H1 (cell line): ENCODE measurements around the gene VSTM2L. TPM values are rescaled to one million over a fixed set of nuclear protein-coding genes. Genes with fewer than 3 reads are reported as not detected.

Experiments
- ASH2L ChIP-seq: fragments of 200-600, 300-600 bp; sonication (generic); IDR thresholded peaks from one replicate; pipeline ENCODE4 v1.7.1; 2017; ENCODE audit warnings: low read length
- GABPA ChIP-seq: IDR thresholded peaks from 2 replicates; pipeline ENCODE4 v1.6.1; 2011; ENCODE audit warnings: mild to moderate bottlenecking, low read length, moderate library complexity, borderline replicate concordance; ENCODE audit not compliant: insufficient read depth
- KDM5A ChIP-seq: fragments of 200-600 bp; IDR thresholded peaks from 2 replicates; pipeline ENCODE4 v1.7.1; 2012; ENCODE audit warnings: mild to moderate bottlenecking, low read length, inconsistent platforms, mixed read lengths
- NRF1 ChIP-seq: IDR thresholded peaks from 2 replicates; pipeline ENCODE4 v1.6.1; 2011; ENCODE audit warnings: mild to moderate bottlenecking, low read depth, low read length, improper control_type of control experiment
- POU5F1 ChIP-seq: IDR thresholded peaks from 2 replicates; pipeline ENCODE4 v1.6.1; 2011; ENCODE audit warnings: low read depth, mild to moderate bottlenecking, low read length, moderate library complexity
- RBBP5 ChIP-seq: IDR thresholded peaks from 2 replicates; pipeline ENCODE4 v1.7.1; 2012; ENCODE audit warnings: low read depth, mild to moderate bottlenecking, inconsistent platforms, low read length, moderate library complexity, borderline replicate concordance
- RFX5 ChIP-seq: IDR thresholded peaks from 2 replicates; pipeline ENCODE4 v1.6.1; 2011; ENCODE audit warnings: low read depth, low read length, improper control_type of control experiment, borderline replicate concordance
- SRF ChIP-seq: IDR thresholded peaks from 2 replicates; pipeline ENCODE4 v1.6.1; 2011; ENCODE audit warnings: mild to moderate bottlenecking, low read depth, low read length, moderate library complexity
- polyA plus RNA-seq, 7 experiments: library from polyadenylated mRNA; depleted of rRNA in 3 of 7; stranded (reverse) in 5 of 7; unstranded in 2 of 7; fragments of >200 nt in 5 of 7; fragments of 200-250 nt in 2 of 7; gene quantifications; 1 replicate in 5 of 7; 2 replicates in 1 of 7; 4 replicates in 1 of 7; pipeline versions ENCODE4 v1.2.1 to v1.2.3, GENCODE V29; 2011 to 2013; ENCODE audit warnings: missing spikeins in 2 of 7, mixed read lengths in 2 of 7
- total RNA-seq: library from RNA; stranded (reverse); fragmentation: NEBNext Ultra II Directional; extraction: Animal tissue kit (Norgen Biotek cat#: 25700); gene quantifications from 2 replicates; pipeline ENCODE4 v1.2.1, GENCODE V29; 2021
- TF ChIP-seq, protein P1 (sequence below): fragments of 300-600 bp; sonication (generic); IDR thresholded peaks from 2 replicates; pipeline ENCODE4 v1.7.1; 2012; ENCODE audit warnings: low read length, moderate library complexity, mild to moderate bottlenecking, inconsistent platforms; ENCODE audit not compliant: insufficient replicate concordance

Gene VSTM2L
- total and polyA plus RNA-seq, 2 of the 8 experiments (the other 6 are each of a cell fraction or from before 2014, with no cell fraction given) = 1.3 to 3.2 TPM

GRCh38 chr20:37872161-37872560, 30.8 kb upstream of the VSTM2L start (continued):
- TF ChIP-seq, protein P1, sequence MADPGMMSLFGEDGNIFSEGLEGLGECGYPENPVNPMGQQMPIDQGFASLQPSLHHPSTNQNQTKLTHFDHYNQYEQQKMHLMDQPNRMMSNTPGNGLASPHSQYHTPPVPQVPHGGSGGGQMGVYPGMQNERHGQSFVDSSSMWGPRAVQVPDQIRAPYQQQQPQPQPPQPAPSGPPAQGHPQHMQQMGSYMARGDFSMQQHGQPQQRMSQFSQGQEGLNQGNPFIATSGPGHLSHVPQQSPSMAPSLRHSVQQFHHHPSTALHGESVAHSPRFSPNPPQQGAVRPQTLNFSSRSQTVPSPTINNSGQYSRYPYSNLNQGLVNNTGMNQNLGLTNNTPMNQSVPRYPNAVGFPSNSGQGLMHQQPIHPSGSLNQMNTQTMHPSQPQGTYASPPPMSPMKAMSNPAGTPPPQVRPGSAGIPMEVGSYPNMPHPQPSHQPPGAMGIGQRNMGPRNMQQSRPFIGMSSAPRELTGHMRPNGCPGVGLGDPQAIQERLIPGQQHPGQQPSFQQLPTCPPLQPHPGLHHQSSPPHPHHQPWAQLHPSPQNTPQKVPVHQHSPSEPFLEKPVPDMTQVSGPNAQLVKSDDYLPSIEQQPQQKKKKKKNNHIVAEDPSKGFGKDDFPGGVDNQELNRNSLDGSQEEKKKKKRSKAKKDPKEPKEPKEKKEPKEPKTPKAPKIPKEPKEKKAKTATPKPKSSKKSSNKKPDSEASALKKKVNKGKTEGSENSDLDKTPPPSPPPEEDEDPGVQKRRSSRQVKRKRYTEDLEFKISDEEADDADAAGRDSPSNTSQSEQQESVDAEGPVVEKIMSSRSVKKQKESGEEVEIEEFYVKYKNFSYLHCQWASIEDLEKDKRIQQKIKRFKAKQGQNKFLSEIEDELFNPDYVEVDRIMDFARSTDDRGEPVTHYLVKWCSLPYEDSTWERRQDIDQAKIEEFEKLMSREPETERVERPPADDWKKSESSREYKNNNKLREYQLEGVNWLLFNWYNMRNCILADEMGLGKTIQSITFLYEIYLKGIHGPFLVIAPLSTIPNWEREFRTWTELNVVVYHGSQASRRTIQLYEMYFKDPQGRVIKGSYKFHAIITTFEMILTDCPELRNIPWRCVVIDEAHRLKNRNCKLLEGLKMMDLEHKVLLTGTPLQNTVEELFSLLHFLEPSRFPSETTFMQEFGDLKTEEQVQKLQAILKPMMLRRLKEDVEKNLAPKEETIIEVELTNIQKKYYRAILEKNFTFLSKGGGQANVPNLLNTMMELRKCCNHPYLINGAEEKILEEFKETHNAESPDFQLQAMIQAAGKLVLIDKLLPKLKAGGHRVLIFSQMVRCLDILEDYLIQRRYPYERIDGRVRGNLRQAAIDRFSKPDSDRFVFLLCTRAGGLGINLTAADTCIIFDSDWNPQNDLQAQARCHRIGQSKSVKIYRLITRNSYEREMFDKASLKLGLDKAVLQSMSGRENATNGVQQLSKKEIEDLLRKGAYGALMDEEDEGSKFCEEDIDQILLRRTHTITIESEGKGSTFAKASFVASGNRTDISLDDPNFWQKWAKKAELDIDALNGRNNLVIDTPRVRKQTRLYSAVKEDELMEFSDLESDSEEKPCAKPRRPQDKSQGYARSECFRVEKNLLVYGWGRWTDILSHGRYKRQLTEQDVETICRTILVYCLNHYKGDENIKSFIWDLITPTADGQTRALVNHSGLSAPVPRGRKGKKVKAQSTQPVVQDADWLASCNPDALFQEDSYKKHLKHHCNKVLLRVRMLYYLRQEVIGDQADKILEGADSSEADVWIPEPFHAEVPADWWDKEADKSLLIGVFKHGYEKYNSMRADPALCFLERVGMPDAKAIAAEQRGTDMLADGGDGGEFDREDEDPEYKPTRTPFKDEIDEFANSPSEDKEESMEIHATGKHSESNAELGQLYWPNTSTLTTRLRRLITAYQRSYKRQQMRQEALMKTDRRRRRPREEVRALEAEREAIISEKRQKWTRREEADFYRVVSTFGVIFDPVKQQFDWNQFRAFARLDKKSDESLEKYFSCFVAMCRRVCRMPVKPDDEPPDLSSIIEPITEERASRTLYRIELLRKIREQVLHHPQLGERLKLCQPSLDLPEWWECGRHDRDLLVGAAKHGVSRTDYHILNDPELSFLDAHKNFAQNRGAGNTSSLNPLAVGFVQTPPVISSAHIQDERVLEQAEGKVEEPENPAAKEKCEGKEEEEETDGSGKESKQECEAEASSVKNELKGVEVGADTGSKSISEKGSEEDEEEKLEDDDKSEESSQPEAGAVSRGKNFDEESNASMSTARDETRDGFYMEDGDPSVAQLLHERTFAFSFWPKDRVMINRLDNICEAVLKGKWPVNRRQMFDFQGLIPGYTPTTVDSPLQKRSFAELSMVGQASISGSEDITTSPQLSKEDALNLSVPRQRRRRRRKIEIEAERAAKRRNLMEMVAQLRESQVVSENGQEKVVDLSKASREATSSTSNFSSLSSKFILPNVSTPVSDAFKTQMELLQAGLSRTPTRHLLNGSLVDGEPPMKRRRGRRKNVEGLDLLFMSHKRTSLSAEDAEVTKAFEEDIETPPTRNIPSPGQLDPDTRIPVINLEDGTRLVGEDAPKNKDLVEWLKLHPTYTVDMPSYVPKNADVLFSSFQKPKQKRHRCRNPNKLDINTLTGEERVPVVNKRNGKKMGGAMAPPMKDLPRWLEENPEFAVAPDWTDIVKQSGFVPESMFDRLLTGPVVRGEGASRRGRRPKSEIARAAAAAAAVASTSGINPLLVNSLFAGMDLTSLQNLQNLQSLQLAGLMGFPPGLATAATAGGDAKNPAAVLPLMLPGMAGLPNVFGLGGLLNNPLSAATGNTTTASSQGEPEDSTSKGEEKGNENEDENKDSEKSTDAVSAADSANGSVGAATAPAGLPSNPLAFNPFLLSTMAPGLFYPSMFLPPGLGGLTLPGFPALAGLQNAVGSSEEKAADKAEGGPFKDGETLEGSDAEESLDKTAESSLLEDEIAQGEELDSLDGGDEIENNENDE = no peak
- no peak for TF ChIP-seq ASH2L
- no peak for TF ChIP-seq KDM5A
- no peak for TF ChIP-seq GABPA
- TF ChIP-seq NRF1 = no peak
- no peak for TF ChIP-seq RBBP5
- TF ChIP-seq POU5F1 = no peak
- TF ChIP-seq RFX5 = no peak
- TF ChIP-seq SRF = no peak
